Measurements from ENCODE around the gene SNX3. TPM values are rescaled to one million over a fixed set of nuclear protein-coding genes. Genes with fewer than 3 reads are reported as not detected.

SNX3 gene
- total RNA-seq, 1 experiment from 2014 or later: 110 TPM

DNA sequence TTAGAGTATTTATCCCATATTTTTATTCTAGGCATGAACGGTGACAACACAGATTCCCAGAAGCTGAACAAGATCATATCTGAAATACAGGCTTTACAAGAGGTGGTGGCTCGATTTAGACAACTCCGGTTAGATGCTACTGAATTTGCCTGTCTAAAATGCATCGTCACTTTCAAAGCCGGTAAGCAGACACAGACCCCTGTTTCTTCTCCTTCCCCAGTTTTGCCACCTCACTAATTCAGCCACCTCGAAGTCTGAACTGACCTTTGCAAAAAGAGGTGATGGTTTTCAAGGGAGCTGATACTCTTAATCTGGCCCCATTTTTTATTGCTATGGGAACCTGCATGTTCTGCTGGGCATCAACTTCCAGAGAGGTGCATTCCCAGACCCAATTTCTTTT is 80.1 kb downstream of the SNX3 start:
- no peaks in the 10 kb centered on the region for H3K9me3 ChIP-seq (ENCODE audit: low read length)

DNA sequence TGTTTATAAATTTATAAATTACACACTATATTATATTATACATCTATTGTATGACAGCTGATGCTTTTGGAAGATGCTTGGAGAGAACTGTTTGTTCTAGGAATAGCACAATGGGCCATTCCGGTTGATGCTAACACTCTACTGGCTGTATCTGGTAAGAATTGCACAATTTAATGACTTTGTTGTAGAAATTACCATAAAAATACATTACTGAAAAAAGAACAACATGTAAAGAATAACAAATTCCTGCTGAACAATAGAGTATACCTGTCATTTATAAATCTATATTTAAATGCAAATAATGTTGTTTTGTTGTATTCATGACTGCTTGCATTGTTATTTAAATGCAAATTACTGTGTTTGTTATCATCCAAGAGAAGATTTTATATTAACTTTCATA is 80.6 kb downstream of the SNX3 start:
- Histone ChIP-seq H3K9me3 (ENCODE audit: low read length) (no peaks in the 10 kb centered on the region), H3K4me1 (ENCODE audit: insufficient read depth, low read length) (no peaks in the 10 kb centered on the region), H3F3A (ENCODE audit: low read length, unreplicated experiment) (no peaks in the 10 kb centered on the region), H3K79me2 (ENCODE audit: low read length) (no peaks in the 10 kb centered on the region), H3K36me3 (ENCODE audit: low read depth, low read length) (no peaks in the 10 kb centered on the region), H3K9me2 (replicated peaks; ENCODE audit: low read length) (no peaks in the 10 kb centered on the region), H3K27ac (ENCODE audit: low read length) (no peak overlapping the region), H3K4me3 (ENCODE audit: low read length) (no peak overlapping the region), H3K4me2 (ENCODE audit: low read length) (no peak overlapping the region), H4K20me1 (ENCODE audit: low read length) (no peaks in the 10 kb centered on the region), H2AFZ (ENCODE audit: low read length) (no peak overlapping the region), H3K27me3 (ENCODE audit: low read length) (no peaks in the 10 kb centered on the region), H3K9ac (ENCODE audit: low read length) (no peak overlapping the region)
- TF ChIP-seq EZH2phosphoT487 (IDR thresholded peaks at IDR 0.05; ENCODE audit: borderline replicate concordance, low read length) (no peak), EZH2 (IDR thresholded peaks at IDR 0.05; ENCODE audit: low read length, unreplicated experiment) (no peak)
- TF ChIP-seq, protein P1, sequence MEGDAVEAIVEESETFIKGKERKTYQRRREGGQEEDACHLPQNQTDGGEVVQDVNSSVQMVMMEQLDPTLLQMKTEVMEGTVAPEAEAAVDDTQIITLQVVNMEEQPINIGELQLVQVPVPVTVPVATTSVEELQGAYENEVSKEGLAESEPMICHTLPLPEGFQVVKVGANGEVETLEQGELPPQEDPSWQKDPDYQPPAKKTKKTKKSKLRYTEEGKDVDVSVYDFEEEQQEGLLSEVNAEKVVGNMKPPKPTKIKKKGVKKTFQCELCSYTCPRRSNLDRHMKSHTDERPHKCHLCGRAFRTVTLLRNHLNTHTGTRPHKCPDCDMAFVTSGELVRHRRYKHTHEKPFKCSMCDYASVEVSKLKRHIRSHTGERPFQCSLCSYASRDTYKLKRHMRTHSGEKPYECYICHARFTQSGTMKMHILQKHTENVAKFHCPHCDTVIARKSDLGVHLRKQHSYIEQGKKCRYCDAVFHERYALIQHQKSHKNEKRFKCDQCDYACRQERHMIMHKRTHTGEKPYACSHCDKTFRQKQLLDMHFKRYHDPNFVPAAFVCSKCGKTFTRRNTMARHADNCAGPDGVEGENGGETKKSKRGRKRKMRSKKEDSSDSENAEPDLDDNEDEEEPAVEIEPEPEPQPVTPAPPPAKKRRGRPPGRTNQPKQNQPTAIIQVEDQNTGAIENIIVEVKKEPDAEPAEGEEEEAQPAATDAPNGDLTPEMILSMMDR (conservative IDR thresholded peaks at IDR 0.05; ENCODE audit: low read depth, low read length): no peak
- no TSS peak for BruUV-seq (replicated peaks)
- intact Hi-C loops (cut with micrococcal nuclease): no loop called here
- POLR2A ChIA-PET (ENCODE audit: unreplicated experiment): no interaction called here
- ATAC-seq (no peak), DNase-seq (no peak)
- CTCF ChIA-PET: no interaction called here

More for the DNA sequence above, 80.1 kb downstream of the SNX3 start:
- ChIA-PET POLR2A (ENCODE audit: unreplicated experiment) (no interaction called here), CTCF (no interaction called here)
- H4K20me1 ChIP-seq (ENCODE audit: low read length): no peaks in the 10 kb centered on the region
- no peaks in the 10 kb centered on the region for H3F3A ChIP-seq (ENCODE audit: low read length, unreplicated experiment)
- no peaks in the 10 kb centered on the region for H3K9me2 ChIP-seq (replicated peaks; ENCODE audit: low read length)
- H3K36me3 ChIP-seq (ENCODE audit: low read depth, low read length): no peaks in the 10 kb centered on the region
- ATAC-seq: no peak
- DNase-seq: no peak
- H3K79me2 ChIP-seq (ENCODE audit: low read length): no peaks in the 10 kb centered on the region
- no peak overlapping the region for H3K9ac ChIP-seq (ENCODE audit: low read length)
- no peaks in the 10 kb centered on the region for H3K27me3 ChIP-seq (ENCODE audit: low read length)
- H3K27ac ChIP-seq (ENCODE audit: low read length): no peak overlapping the region
- no TSS peak for BruUV-seq (replicated peaks)
- H3K4me1 ChIP-seq (ENCODE audit: insufficient read depth, low read length): no peaks in the 10 kb centered on the region
- H2AFZ ChIP-seq (ENCODE audit: low read length): no peak overlapping the region
- intact Hi-C loops (cut with micrococcal nuclease): no loop called here
- H3K4me2 ChIP-seq (ENCODE audit: low read length): no peak overlapping the region
- TF ChIP-seq, protein P1 (conservative IDR thresholded peaks at IDR 0.05; ENCODE audit: low read depth, low read length): no peak
- no peak for TF ChIP-seq EZH2phosphoT487 (IDR thresholded peaks at IDR 0.05; ENCODE audit: borderline replicate concordance, low read length)
- H3K4me3 ChIP-seq (ENCODE audit: low read length): no peak overlapping the region

DNA sequence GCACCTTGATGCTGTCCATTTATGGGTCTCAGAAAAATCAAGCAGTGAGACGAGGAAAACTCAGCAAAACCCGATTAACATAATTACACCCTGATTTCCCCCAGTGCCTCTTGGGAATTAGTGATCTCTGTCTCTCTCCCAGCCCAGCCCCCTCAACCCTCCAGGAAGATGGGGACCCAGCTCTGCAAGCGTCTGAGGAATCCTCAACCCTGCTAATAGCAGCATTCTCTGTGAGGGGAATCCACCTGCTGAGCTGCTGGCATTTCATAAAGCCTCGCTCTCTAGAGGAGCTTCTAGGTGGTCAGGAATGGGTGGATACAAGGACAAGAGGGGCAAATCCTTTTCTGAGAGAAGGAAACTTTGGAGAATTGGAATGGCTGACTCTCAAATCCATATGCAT is 81.1 kb downstream of the SNX3 start:
- TF ChIP-seq, protein P1 (conservative IDR thresholded peaks at IDR 0.05; ENCODE audit: low read depth, low read length): no peak
- TF ChIP-seq EZH2phosphoT487 (IDR thresholded peaks at IDR 0.05; ENCODE audit: borderline replicate concordance, low read length): no peak
- no peak for TF ChIP-seq EZH2 (IDR thresholded peaks at IDR 0.05; ENCODE audit: low read length, unreplicated experiment)
- no peaks in the 10 kb centered on the region for H3K9me3 ChIP-seq (ENCODE audit: low read length)
- CTCF ChIA-PET: no interaction called here
- H3K4me2 ChIP-seq (ENCODE audit: low read length): no peak overlapping the region
- intact Hi-C loops (cut with micrococcal nuclease): no loop called here
- no peak overlapping the region for H3K27ac ChIP-seq (ENCODE audit: low read length)
- no peak for DNase-seq
- no peak overlapping the region for H3K4me3 ChIP-seq (ENCODE audit: low read length)
- H3F3A ChIP-seq (ENCODE audit: low read length, unreplicated experiment): no peaks in the 10 kb centered on the region
- H3K79me2 ChIP-seq (ENCODE audit: low read length): no peaks in the 10 kb centered on the region
- no peak overlapping the region for H3K9ac ChIP-seq (ENCODE audit: low read length)
- no peaks in the 10 kb centered on the region for H3K9me2 ChIP-seq (replicated peaks; ENCODE audit: low read length)
- BruUV-seq (replicated peaks): no TSS peak
- H3K27me3 ChIP-seq (ENCODE audit: low read length): no peaks in the 10 kb centered on the region
- no peak for ATAC-seq
- H3K36me3 ChIP-seq (ENCODE audit: low read depth, low read length): no peaks in the 10 kb centered on the region
- no peaks in the 10 kb centered on the region for H4K20me1 ChIP-seq (ENCODE audit: low read length)
- H2AFZ ChIP-seq (ENCODE audit: low read length): no peak overlapping the region
- H3K4me1 ChIP-seq (ENCODE audit: insufficient read depth, low read length): no peaks in the 10 kb centered on the region
- POLR2A ChIA-PET (ENCODE audit: unreplicated experiment): no interaction called here
